Karpas-422 (cell line): Measurements from ENCODE around the gene TRPM7. TPM values are rescaled to one million over a fixed set of nuclear protein-coding genes. Genes with fewer than 3 reads are reported as not detected.
"Not testable (repeated sequence)": the region's sequence is repeated elsewhere in the genome, so short reads cannot be mapped to it uniquely, and the experiment has no call there.

Experiments used
- DNase-seq: peaks from one replicate; pipeline ENCODE4 v3.0.0-alpha.2; 2015
- H2AFZ ChIP-seq: fragments of 200-600 bp; sonication (generic); 2 replicates; pipeline ENCODE4 v1.6.1; 2014; ENCODE audit warnings: antibody characterized with exemption, low read length, mixed read lengths
- H3K27ac ChIP-seq: fragments of 200-600 bp; sonication (generic); 2 replicates; pipeline ENCODE4 v1.5.1; 2014; ENCODE audit warnings: mild to moderate bottlenecking, low read length, moderate library complexity
- H3K27me3 ChIP-seq: fragments of 200-600 bp; sonication (generic); 2 replicates; pipeline ENCODE4 v1.6.1; 2014; ENCODE audit warnings: low read length, mixed read lengths
- H3K36me3 ChIP-seq: fragments of 200-600 bp; sonication (generic); 2 replicates; pipeline ENCODE4 v1.6.1; 2014; ENCODE audit warnings: low read length, mixed read lengths; ENCODE audit not compliant: insufficient read depth
- H3K4me1 ChIP-seq: fragments of 200-600 bp; sonication (generic); 2 replicates; pipeline ENCODE4 v1.6.1; 2014; ENCODE audit warnings: mild to moderate bottlenecking, low read length, mixed read lengths
- H3K4me2 ChIP-seq: fragments of 200-600 bp; sonication (generic); 2 replicates; pipeline ENCODE4 v1.6.1; 2014; ENCODE audit warnings: low read length, low read depth, mild to moderate bottlenecking; ENCODE audit not compliant: poor library complexity, severe bottlenecking
- H3K4me3 ChIP-seq: fragments of 200-600 bp; sonication (generic); 2 replicates; pipeline ENCODE4 v1.5.1; 2014; ENCODE audit warnings: mild to moderate bottlenecking, antibody characterized with exemption, low read length, mixed read lengths
- H3K79me2 ChIP-seq: fragments of 200-600 bp; sonication (generic); 2 replicates; pipeline ENCODE4 v1.6.1; 2014; ENCODE audit warnings: mild to moderate bottlenecking, low read length, mixed read lengths
- H3K9ac ChIP-seq: fragments of 200-600 bp; sonication (generic); 2 replicates; pipeline ENCODE4 v1.6.0; 2014; ENCODE audit warnings: low read length
- H3K9me2 ChIP-seq: fragments of 200-600 bp; sonication (generic), shearing (Covaris generic); replicated peaks from 2 replicates; pipeline ENCODE4 v1.6.0; 2014; ENCODE audit warnings: mild to moderate bottlenecking, low read length, moderate library complexity; ENCODE audit not compliant: insufficient read depth
- H3K9me3 ChIP-seq: fragments of 300-700, 200-600 bp; sonication (generic); 2 replicates; pipeline ENCODE4 v1.6.1; 2014; ENCODE audit warnings: low read length, mixed read lengths
- H4K20me1 ChIP-seq: fragments of 200-600 bp; sonication (generic); 2 replicates; pipeline ENCODE4 v1.6.1; 2014; ENCODE audit warnings: mild to moderate bottlenecking, antibody characterized with exemption, low read length, low read depth; ENCODE audit not compliant: insufficient read depth
- total RNA-seq: library from RNA; depleted of rRNA; stranded (reverse); fragments of >200 nt; shearing (Covaris generic); gene quantifications from 2 replicates; pipeline ENCODE4 v1.2.3, GENCODE V29; 2014; ENCODE audit warnings: low replicate concordance

Gene TRPM7
- total RNA-seq, 1 experiment from 2014 or later = 64.6 TPM

- Histone ChIP-seq H3K9me2 (no peaks in the 10 kb centered on the region), H3K79me2 (no peaks in the 10 kb centered on the region), H3K36me3 (no peaks in the 10 kb centered on the region), H3K27ac (no peak overlapping the region), H3K9ac (no peak overlapping the region), H2AFZ (no peak overlapping the region), H3K4me2 (no peak overlapping the region), H3K27me3 (no peaks in the 10 kb centered on the region), H3K4me1 (no peaks in the 10 kb centered on the region), H3K9me3 (no peaks in the 10 kb centered on the region), H4K20me1 (no peaks in the 10 kb centered on the region), H3K4me3 (no peak overlapping the region)
- no peak for DNase-seq
Observed at GRCh38 chr15:50698101-50698500, 11.5 kb upstream of the TRPM7 start.

DNA sequence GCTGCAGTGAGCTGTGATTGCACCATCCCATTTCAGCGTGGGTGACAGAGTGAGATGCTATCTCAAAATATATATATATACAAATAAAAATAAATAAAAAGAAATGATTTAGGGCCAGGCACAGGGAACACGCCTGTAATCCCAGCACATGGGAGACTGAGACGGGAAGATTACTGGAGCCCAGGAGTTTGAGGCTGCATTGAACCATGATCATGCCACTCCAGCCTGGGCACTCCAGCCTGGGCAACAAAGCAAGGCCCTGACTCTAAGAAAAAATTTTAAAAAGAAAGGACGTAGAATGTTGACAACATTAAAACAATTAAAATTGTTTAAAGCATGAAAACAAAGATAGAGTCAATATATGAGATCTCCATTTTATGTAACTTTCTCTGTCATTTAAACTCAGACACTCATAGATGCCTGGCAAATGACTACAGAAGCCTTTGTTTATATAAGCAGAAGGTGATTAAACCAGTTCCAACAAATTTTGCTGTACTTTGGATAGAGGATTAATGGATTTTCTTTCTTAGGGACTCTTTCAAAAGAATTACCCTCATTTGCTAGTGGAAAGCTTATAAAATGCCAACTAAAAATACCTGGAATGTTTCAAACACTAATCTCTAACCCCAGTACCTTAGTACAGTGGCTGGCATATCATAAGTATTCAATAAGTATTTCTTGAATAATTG is 10.7 kb upstream of the TRPM7 start:
- no peak for DNase-seq

GRCh38 chr15:50694634-50695165 is 8.1 kb upstream of the TRPM7 start:
- H2AFZ ChIP-seq, H3K4me1 ChIP-seq, H3K4me3 ChIP-seq, H3K9me2 ChIP-seq, H3K9me3 ChIP-seq, H3K9ac ChIP-seq, H3K27me3 ChIP-seq, H3K79me2 ChIP-seq, H4K20me1 ChIP-seq, H3K4me2 ChIP-seq, DNase-seq, H3K36me3 ChIP-seq, H3K27ac ChIP-seq: not testable (repeated sequence)

More for the DNA sequence above, 10.7 kb upstream of the TRPM7 start:
- no peak overlapping the region for H3K27ac ChIP-seq
- no peak overlapping the region for H3K9ac ChIP-seq
- H3K27me3 ChIP-seq = no peaks in the 10 kb centered on the region
- no peak overlapping the region for H3K4me2 ChIP-seq
- no peaks in the 10 kb centered on the region for H3K4me1 ChIP-seq
- H4K20me1 ChIP-seq = no peaks in the 10 kb centered on the region
- H3K9me3 ChIP-seq = no peaks in the 10 kb centered on the region
- no peaks in the 10 kb centered on the region for H3K9me2 ChIP-seq
- no peak overlapping the region for H2AFZ ChIP-seq
- no peaks in the 10 kb centered on the region for H3K36me3 ChIP-seq
- H3K4me3 ChIP-seq = no peak overlapping the region
- H3K79me2 ChIP-seq = no peaks in the 10 kb centered on the region

GRCh38 chr15:50687302-50687902 is 805 bp upstream of the TRPM7 start:
- Histone ChIP-seq H4K20me1 (peaks cover 20% of the 10 kb centered on the region; the same call in 1 of the 2 replicates), H2AFZ (peak overlapping the region; percentile 34; the same call in 1 of the 2 replicates), H3K27ac (peak overlapping the region; percentile 51), H3K36me3 (peaks cover 6% of the 10 kb centered on the region), H3K4me1 (peaks cover 26% of the 10 kb centered on the region), H3K9me2 (no peaks in the 10 kb centered on the region), H3K9ac (peak overlapping the region; percentile 99), H3K79me2 (peaks cover 41% of the 10 kb centered on the region), H3K4me2 (peak overlapping the region; percentile 76), H3K27me3 (no peaks in the 10 kb centered on the region), H3K9me3 (no peaks in the 10 kb centered on the region), H3K4me3 (peak overlapping the region; percentile 100)
- DNase-seq = no peak

GRCh38 chr15:50685976-50686468 is 575 bp downstream of the TRPM7 start:
- Histone ChIP-seq H3K9ac (peak overlapping the region; percentile 99), H3K27me3 (no peaks in the 10 kb centered on the region), H3K4me3 (peak overlapping the region; percentile 100), H3K9me3 (no peaks in the 10 kb centered on the region), H3K27ac (peak overlapping the region; percentile 76), H4K20me1 (peaks cover 20% of the 10 kb centered on the region; the same call in 1 of the 2 replicates), H2AFZ (peak overlapping the region; percentile 99), H3K4me1 (peaks cover 26% of the 10 kb centered on the region), H3K4me2 (peak overlapping the region; percentile 76), H3K9me2 (no peaks in the 10 kb centered on the region), H3K36me3 (peaks cover 6% of the 10 kb centered on the region), H3K79me2 (peaks cover 55% of the 10 kb centered on the region)
- peak; percentile 75 for DNase-seq

DNA sequence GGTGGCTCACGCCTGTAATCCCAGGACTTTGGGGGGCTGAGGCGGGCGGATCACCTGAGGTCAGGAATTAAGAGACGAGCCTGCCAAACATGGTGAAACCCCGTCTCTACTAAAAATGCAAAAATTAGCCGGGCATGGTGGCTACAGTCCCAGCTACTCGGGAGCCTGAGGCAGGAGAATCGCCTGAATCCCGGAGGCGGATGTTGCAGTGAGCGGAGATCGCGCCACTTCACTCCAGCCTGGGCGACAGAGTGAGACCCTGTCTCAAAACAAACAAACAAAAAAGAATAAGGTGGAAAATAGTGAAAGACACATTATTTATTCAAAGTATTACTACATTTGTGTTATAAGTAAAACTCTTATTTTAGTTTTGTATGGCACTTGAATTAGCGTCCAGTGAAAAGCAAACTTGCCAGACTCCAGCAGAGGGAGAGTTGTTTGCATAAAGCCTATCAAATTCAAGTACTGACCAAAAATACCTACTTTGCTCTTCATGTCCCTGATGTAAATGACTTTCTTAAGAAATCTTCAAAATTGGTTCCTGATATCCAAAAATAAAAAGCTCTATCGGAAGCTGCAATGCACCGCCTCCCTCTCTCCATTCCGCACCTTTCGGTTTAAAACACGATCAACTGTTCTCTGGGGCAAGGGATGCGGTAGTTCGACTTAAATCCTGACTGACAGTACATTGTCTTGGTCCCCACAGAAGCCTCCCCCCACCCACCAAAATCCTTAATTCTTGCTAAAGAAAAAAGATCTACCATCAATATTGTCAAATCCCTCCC is 1.2 kb downstream of the TRPM7 start:
- H3K4me2 ChIP-seq = peak overlapping the region; percentile 76
- H3K79me2 ChIP-seq = peaks cover 62% of the 10 kb centered on the region
- H3K4me3 ChIP-seq = peak overlapping the region; percentile 100
- H3K4me1 ChIP-seq = peaks cover 26% of the 10 kb centered on the region
- peak; percentile 54 for DNase-seq
- H4K20me1 ChIP-seq = peaks cover 20% of the 10 kb centered on the region; the same call in 1 of the 2 replicates
- no peaks in the 10 kb centered on the region for H3K27me3 ChIP-seq
- H3K9ac ChIP-seq = peak overlapping the region; percentile 99
- peaks cover 6% of the 10 kb centered on the region for H3K36me3 ChIP-seq
- no peaks in the 10 kb centered on the region for H3K9me2 ChIP-seq
- no peaks in the 10 kb centered on the region for H3K9me3 ChIP-seq
- H3K27ac ChIP-seq = peak overlapping the region; percentile 76
- no peak overlapping the region; the same call in 1 of the 2 replicates for H2AFZ ChIP-seq

DNA sequence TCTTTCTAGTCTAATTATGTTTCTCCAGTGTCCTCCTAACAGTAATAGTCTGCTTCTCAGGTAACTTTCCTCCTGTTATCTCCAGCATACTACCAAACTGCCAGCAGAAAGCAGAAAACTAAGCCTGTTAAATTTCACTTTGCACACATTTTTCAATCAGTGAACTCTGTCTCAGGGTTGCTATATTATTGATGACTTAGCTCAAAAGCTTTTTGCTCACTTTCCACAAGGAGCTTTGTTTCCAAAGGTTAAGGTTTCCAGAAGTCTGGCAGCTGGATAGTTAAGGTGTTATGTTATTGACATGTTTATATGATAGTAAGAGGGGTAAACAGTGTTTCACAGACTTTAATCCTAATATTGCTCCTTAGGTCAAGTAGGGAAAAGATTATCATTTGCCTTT is 5.1 kb downstream of the TRPM7 start:
- H3K9ac ChIP-seq = no peak overlapping the region
- H3K9me2 ChIP-seq = no peaks in the 10 kb centered on the region
- H3K27ac ChIP-seq = no peak overlapping the region
- peaks cover 6% of the 10 kb centered on the region for H3K36me3 ChIP-seq
- H3K27me3 ChIP-seq = no peaks in the 10 kb centered on the region
- no peaks in the 10 kb centered on the region for H3K9me3 ChIP-seq
- H3K4me2 ChIP-seq = no peak overlapping the region
- peaks cover 33% of the 10 kb centered on the region; the same call in 1 of the 2 replicates for H4K20me1 ChIP-seq
- no peak for DNase-seq
- H3K4me1 ChIP-seq = peaks cover 15% of the 10 kb centered on the region
- H2AFZ ChIP-seq = no peak overlapping the region
- H3K79me2 ChIP-seq = peaks cover 97% of the 10 kb centered on the region
- no peak overlapping the region for H3K4me3 ChIP-seq
